Measurements from ENCODE around the gene UVSSA. TPM values are rescaled to one million over a fixed set of nuclear protein-coding genes. Genes with fewer than 3 reads are reported as not detected.
A peak's percentile ranks its signal among the peaks of the same experiment; 100 is the strongest.

The UVSSA gene
- polyA plus RNA-seq, 6 donors from 2014 or later = 2.0 to 5.6 (median 3.0) TPM

DNA sequence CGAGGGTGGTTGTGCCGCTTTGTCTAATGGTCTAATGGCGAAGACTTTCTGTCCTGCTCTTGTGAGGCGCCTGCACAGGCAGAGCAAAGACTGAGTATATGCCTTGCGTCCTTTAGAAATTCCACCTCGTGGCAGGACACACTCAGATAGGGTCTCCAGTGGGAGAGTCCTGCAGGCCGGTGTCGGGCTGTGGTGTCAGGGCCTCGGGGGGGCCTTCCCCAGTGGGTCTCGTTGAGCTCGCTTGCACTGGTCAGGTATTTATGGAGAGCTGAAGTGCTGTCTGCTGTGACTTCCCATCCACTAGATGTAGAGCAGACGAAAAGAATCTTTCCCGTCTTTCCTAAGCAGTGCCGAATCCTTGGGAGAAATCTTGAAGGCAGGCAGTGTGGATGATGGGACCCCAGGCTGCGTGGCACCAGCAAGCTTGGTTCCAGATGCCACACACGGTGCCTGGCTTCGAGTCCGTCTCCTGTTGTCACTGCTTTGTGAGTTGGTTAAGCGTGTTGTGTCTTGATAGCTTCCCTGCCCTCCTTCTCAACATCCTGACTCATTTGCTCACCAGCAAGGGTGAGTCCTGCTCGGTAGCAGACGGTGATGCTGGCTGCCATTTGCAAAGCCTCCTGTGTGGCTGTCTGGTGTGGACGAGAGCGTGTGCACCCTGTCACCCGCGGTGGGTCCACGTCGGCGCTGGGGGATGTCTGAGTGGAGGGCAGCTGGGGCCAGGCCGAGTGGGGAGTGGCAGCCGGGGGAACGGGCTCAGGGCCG is 36.8 kb upstream of the UVSSA start:
- no peak for ATAC-seq (ENCODE audit: low read depth in 2 of 2)
- H3K36me3 Mint-ChIP-seq = peaks cover 8 to 9% of the 10 kb centered on the region in 2 donors
- peak overlapping the region in 7 of 8 donors; percentile 56 to 82 (median 67) for H3K4me3 Mint-ChIP-seq
- H3K27me3 Mint-ChIP-seq = no peaks in the 10 kb centered on the region
- H3K9me3 Mint-ChIP-seq = peaks cover 0 to 2% (median 0%) of the 10 kb centered on the region in 7 donors
- peaks cover 32 to 44% (median 35%) of the 10 kb centered on the region in 3 donors for H3K4me1 Mint-ChIP-seq
- DNase-seq = no peak
- peak overlapping the region in 1 of 6 donors; percentile 47 for H3K27ac Mint-ChIP-seq

DNA sequence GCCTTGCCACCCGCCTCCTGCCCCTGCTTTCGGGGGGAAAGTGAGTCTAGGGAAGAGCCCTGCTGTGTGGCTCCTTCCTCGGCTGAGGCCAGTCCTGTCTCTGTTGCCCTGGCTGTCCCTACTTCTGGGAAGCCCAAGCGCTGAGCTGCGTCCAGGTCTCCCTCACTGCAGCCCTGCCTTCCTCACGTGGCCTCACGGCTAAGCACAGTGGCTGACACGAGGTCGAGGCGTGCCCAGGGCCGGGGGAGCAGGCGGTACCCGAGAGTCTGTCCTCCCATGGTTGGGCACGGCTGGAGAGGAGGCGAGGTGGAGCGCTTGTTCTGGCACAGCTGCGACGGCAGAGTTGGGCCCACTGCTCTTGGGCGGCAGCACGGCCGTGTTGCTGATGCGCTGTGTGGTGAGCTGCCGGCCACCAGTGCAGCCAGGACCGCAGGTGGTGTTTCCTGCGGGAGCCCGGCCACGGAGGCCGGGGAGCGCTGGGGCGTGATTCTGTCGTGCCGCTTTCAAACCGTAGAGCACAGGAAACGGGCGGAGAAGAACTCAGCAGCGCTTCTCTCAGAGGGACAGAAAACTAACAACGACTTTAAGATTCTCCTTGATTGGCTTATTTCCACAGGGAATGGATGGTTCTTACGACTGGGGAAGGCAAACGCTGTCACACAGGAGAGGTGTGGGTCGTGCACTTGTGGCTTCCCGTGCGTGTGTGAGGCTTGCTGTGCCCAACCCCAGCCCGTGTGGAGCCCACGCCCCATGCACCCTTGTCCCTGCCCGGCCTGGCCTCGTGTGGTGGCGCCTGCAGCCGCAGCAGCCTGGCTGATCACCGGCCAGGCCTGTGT is 36.0 kb upstream of the UVSSA start:
- DNase-seq (no peak), ATAC-seq (ENCODE audit: low read depth in 2 of 2) (no peak)
- H3K9me3 Mint-ChIP-seq = peaks cover 0 to 2% (median 0%) of the 10 kb centered on the region in 7 donors
- no peaks in the 10 kb centered on the region for H3K27me3 Mint-ChIP-seq
- H3K4me3 Mint-ChIP-seq = peak overlapping the region in 2 of 8 donors; percentile 16 to 80
- H3K4me1 Mint-ChIP-seq = peaks cover 31 to 39% (median 35%) of the 10 kb centered on the region in 3 donors
- no peak overlapping the region for H3K27ac Mint-ChIP-seq
- H3K36me3 Mint-ChIP-seq = peaks cover 8 to 9% of the 10 kb centered on the region in 2 donors

DNA sequence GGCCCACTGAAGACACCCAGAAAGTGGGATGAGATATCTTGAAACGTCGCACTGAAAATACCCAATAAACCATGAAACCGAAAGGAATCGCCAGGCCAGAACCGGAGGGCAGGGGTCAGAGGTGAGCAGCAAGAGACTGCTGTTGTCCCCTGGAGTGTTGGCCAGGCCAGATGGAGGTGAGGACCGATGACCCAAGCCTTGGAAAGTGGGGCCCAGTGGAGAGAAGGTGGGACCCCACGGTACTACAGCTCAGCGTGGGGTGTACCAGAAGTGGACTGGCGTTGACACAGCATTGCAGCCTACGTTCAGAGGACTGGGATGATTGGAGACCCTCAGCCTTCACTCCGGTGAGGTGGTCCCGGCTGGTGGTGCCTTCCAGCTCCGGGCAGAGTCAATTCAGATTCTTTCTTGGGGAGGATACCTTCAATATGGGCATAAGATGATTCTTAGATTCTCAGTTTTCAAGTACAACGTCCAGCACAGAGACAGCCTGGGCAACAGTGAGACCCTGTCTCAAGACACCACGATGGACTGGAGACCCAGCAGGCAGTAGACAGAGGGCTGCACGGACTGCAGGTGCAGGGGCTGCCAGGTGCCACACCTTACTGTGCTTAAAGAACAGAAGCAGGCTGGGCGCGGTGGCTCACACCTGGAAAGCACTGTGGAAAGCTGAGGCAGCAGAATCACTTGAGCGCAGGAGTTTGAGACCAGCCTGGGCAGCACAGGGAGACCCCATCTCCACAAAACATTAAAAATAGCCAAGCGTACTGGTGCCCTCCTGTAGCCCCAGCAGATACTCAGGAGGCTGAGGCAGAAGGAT is 34.0 kb upstream of the UVSSA start:
- H3K27me3 Mint-ChIP-seq = no peaks in the 10 kb centered on the region
- peaks cover 9 to 11% of the 10 kb centered on the region in 2 donors for H3K36me3 Mint-ChIP-seq
- DNase-seq = no peak
- H3K27ac Mint-ChIP-seq = peak overlapping the region in 1 of 6 donors; percentile 63
- peaks cover 18 to 23% (median 20%) of the 10 kb centered on the region in 3 donors for H3K4me1 Mint-ChIP-seq
- H3K4me3 Mint-ChIP-seq = peak overlapping the region in 1 of 8 donors; percentile 35
- H3K9me3 Mint-ChIP-seq = peaks cover 0 to 2% (median 0%) of the 10 kb centered on the region in 7 donors
- ATAC-seq (ENCODE audit: low read depth in 2 of 2) = no peak

DNA sequence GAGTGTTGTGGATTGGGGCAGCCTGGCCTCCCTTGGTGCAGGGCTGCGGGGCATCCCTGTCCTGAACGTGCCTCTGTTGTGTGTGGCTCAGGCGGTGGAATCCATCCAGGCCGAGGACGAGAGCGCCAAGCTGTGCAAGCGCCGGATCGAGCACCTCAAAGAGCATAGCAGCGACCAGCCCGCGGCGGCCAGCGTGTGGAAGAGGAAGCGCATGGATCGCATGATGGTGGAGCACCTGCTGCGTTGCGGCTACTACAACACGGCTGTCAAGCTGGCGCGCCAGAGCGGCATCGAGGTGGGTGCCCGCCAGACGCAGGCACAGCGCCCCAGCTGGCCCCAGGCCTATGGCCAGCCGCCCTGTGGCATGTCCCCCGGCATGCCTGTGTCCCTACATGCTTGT is 31.7 kb upstream of the UVSSA start:
- ATAC-seq (ENCODE audit: low read depth in 2 of 2) (no peak), DNase-seq (no peak)
- Mint-ChIP-seq H3K4me1 (peaks cover under 1 to 7% (median 4%) of the 10 kb centered on the region in 3 donors), H3K27ac (no peak overlapping the region), H3K27me3 (no peaks in the 10 kb centered on the region), H3K9me3 (peaks cover 0 to 2% (median 0%) of the 10 kb centered on the region in 7 donors), H3K4me3 (no peak overlapping the region), H3K36me3 (peaks cover 13 to 15% of the 10 kb centered on the region in 2 donors)

DNA sequence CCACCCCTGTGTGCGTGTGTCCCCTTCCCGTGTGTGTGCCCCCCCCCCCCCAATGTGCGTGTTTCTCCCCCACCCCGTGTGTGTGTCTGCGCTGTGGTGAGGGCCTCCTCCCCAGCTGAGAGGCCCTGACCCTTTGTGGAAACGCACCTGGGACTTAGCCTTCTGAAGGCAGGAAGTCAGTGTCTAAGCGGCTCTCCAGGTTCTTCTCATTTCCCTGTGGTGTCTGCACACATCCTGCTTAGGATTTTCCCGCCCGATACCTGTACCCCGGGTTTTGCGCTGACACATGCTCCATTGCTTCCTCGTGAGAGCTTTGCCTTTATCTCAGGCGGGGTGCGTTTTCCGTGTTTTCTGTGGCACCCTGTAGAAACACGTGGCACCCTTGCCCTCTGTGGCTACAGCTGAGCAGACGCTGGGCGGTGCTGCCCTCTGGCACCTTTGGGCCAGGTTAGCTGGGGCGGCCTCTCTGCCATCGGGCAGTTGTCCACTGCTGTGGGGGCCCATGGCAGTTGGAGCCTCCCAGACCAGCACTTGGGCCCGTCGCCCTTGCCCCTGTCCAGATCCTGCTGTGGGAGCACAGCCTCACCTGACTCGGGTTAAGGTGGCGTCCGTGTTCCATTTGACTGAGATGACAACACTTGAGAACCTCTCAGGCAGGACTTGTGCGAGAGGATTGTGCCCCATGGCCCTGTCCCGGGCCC is 31.0 kb upstream of the UVSSA start:
- Mint-ChIP-seq H3K4me3 (no peak overlapping the region), H3K4me1 (peaks cover 0 to 5% (median 4%) of the 10 kb centered on the region in 3 donors), H3K27me3 (no peaks in the 10 kb centered on the region), H3K27ac (peak overlapping the region in 1 of 6 donors; percentile 30), H3K36me3 (peaks cover 13 to 15% of the 10 kb centered on the region in 2 donors), H3K9me3 (peaks cover 0 to 2% (median 0%) of the 10 kb centered on the region in 7 donors)
- ATAC-seq (ENCODE audit: low read depth in 2 of 2) = no peak
- no peak for DNase-seq

DNA sequence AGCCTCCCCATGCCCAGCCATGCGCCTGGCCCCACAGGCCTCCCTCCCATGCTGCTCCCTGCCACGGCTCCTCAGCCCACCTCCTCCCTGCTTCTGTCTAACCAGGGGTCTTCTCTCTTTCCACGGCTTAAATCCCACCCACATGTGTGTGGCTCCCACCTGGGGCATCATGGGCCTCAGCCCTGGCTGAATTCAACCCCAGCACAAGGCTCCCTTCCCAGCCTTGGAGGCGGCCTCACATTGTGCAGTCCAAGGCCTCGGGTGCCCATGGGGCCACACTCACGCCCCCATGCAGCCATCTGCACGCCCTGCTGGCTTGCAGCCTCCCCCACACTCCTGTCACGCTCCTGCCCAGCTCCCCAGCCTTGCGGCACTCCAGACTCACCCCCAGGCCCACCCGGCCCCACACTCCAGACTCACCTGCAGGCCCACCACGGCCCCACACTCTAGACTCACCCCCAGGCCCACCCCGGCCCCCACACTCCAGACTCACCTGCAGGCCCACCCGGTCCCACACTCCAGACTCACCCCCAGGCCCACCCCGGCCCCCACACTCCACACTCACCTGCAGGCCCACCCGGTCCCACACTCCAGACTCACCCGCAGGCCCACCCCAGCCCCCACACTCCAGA is 30.4 kb upstream of the UVSSA start:
- Mint-ChIP-seq H3K36me3 (peaks cover 18 to 21% of the 10 kb centered on the region in 2 donors), H3K4me3 (no peak overlapping the region), H3K4me1 (peaks cover 0 to 11% (median 9%) of the 10 kb centered on the region in 3 donors), H3K27ac (peak overlapping the region in 1 of 6 donors; percentile 56), H3K9me3 (peaks cover 0 to 2% (median 0%) of the 10 kb centered on the region in 7 donors), H3K27me3 (no peaks in the 10 kb centered on the region)
- DNase-seq (no peak), ATAC-seq (ENCODE audit: low read depth in 2 of 2) (no peak)

DNA sequence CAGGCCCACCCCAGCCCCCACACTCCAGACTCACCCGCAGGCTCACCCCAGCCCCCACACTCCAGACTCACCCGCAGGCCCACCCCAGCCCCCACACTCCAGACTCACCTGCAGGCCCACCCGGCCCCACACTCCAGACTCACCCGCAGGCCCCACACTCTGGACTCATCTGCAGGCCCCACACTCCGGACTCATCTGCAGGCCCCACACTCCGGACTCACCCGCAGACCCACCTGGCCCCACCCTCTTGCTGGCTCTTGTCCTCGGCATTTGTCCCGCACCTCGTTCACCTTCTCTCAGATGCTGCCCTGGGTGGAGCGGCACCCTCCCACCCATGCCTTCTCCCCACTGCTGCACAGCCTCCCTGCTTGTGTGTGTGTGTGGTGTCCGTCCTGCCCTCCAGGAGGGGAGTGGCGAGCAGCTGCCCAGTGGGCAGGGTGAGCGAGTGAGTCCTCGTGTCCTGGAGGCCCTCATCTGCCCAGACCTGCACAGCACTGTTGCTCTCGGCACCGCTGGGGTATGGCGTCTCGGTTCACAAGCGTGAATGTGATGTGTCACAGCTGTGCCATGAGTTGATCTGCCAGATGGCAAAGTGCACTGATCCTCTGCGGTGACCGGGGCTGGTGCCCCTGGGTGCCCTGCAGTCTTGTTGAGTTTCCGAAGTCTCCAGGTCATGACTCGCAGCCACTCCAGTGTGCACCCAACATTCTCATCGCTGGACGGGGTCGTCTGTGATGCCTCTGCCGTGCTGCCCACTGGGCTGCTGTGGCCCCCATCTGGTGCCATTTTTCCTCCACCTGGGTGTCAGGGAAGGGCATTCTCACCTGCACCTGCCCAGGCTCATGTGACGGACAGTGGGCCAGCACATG is 29.6 kb upstream of the UVSSA start:
- Mint-ChIP-seq H3K4me3 (no peak overlapping the region), H3K36me3 (peaks cover 18 to 21% of the 10 kb centered on the region in 2 donors), H3K27ac (no peak overlapping the region), H3K9me3 (peaks cover 0 to 2% (median 0%) of the 10 kb centered on the region in 7 donors), H3K27me3 (no peaks in the 10 kb centered on the region), H3K4me1 (peaks cover 0 to 11% (median 9%) of the 10 kb centered on the region in 3 donors)
- DNase-seq = no peak
- no peak for ATAC-seq (ENCODE audit: low read depth in 2 of 2)

DNA sequence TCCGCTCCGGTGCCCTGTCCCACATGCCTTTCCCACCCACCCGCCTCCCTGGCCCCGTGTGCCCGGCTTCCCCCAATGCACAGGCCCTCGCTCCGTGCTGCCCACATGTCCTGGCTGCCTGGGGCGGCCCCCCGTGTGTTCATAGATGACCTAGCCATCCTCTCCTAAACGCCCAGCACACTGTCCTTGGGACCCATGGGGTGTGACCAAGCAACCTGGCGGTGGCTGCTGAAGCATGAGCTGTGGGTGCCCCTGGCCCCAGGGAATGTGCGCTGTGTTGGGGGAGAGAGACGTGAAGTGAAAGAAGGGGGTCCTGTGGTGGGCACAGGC is 29.0 kb upstream of the UVSSA start:
- no peak for ATAC-seq (ENCODE audit: low read depth in 2 of 2)
- Mint-ChIP-seq H3K27me3 (no peaks in the 10 kb centered on the region), H3K9me3 (peaks cover 0 to 2% (median 0%) of the 10 kb centered on the region in 7 donors), H3K27ac (peak overlapping the region in 3 of 6 donors; percentile 11 to 93 (median 84)), H3K4me1 (peaks cover 0 to 11% (median 9%) of the 10 kb centered on the region in 3 donors), H3K36me3 (peaks cover 18 to 21% of the 10 kb centered on the region in 2 donors), H3K4me3 (no peak overlapping the region)
- no peak for DNase-seq

DNA sequence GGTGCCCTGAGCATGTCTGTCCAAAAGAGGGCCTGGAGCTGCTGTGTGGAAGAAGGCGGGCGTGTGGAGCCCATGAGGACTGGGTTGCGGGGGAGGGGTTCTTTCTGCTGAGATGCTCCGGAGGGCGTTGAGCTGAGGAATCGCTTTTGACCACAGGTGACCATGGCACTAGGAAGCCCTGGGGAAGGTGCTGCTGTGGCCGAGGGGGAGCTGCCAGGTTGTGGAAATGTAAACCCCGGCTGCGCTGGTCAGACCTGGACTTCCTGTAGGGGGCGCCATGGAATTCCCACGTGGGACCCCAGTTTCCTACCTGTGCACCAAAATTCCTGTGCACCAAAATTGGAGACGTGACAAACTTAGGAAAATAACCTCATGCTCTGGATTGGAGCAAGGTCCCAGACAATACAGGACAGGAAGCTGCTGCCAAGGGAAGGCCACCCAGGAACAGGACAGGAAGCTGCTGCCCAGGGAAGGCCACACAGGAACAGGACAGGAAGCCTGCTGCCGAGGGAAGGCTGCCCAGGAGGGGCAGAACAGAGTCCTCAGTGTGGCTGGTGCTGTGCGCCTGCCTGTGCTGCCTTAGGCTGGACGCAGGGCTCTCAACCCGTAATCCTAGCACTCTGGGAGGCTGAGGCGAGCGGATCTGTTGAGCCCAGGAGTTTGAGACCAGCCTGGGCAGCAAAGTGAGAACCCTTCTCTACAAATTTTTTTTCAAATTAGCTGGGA is 28.4 kb upstream of the UVSSA start:
- H3K4me1 Mint-ChIP-seq = peaks cover 0 to 11% (median 9%) of the 10 kb centered on the region in 3 donors
- peak overlapping the region in 1 of 8 donors; percentile 74 for H3K4me3 Mint-ChIP-seq
- H3K36me3 Mint-ChIP-seq = peaks cover 18 to 21% of the 10 kb centered on the region in 2 donors
- DNase-seq = no peak
- no peaks in the 10 kb centered on the region for H3K9me3 Mint-ChIP-seq
- no peaks in the 10 kb centered on the region for H3K27me3 Mint-ChIP-seq
- H3K27ac Mint-ChIP-seq = peak overlapping the region in 3 of 6 donors; percentile 11 to 82 (median 79)
- no peak for ATAC-seq (ENCODE audit: low read depth in 2 of 2)

DNA sequence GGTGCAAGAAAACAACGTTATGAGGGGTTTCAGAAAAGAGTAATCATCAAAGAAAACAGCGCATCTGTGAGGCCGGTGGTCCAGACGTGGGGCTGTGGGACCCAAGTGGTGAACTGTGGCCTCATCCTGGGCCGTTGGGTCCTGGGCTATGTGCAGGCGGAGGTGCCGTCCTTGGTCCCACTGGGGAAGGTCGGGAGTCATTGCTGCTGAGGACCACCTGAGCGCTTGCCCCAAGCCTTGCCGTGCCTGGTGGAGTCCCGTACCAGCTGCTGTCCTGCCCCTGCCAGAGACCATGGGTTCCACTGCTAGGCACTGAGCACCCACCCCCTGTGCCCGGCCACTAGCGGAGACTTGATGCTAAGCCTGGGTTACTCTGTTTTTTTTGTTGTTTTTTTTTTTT is 25.5 kb upstream of the UVSSA start:
- no peaks in the 10 kb centered on the region for H3K27me3 Mint-ChIP-seq
- peaks cover 9 to 13% of the 10 kb centered on the region in 2 donors for H3K36me3 Mint-ChIP-seq
- H3K4me1 Mint-ChIP-seq = peaks cover 0 to 11% (median 4%) of the 10 kb centered on the region in 3 donors
- ATAC-seq (ENCODE audit: low read depth in 2 of 2) (no peak), DNase-seq (no peak)
- H3K9me3 Mint-ChIP-seq = no peaks in the 10 kb centered on the region
- H3K4me3 Mint-ChIP-seq = no peak overlapping the region
- H3K27ac Mint-ChIP-seq = no peak overlapping the region

Measured in naive B cell (primary cell).